ENCODE results near the gene H3-3A.
"Not testable (repeated sequence)": the region's sequence is repeated elsewhere in the genome, so short reads cannot be mapped to it uniquely, and the experiment has no call there.

H3-3A gene

GRCh38 chr1:226078374-226078773, 15.9 kb downstream of the H3-3A start:
- Mint-ChIP-seq H3K36me3 (ENCODE audit: insufficient read depth) (peaks cover 27% of the 10 kb centered on the region), H3K27me3 (no peaks in the 10 kb centered on the region), H3K4me3 (no peak overlapping the region), H3K4me1 (peaks cover 16% of the 10 kb centered on the region), H3K9me3 (no peaks in the 10 kb centered on the region), H3K27ac (ENCODE audit: low read depth) (no peak overlapping the region)
- ATAC-seq (replicated peaks; ENCODE audit: extremely low read depth, poor library complexity, severe bottlenecking) (no peak), DNase-seq (ENCODE audit: low spot score in 2 of 2) (no peak)

- Mint-ChIP-seq H3K4me1 (peaks cover 13% of the 10 kb centered on the region), H3K4me3 (peak overlapping the region; percentile 91), H3K36me3 (ENCODE audit: insufficient read depth) (peaks cover 7% of the 10 kb centered on the region), H3K27ac (ENCODE audit: low read depth) (no peak overlapping the region), H3K9me3 (no peaks in the 10 kb centered on the region), H3K27me3 (no peaks in the 10 kb centered on the region)
- DNase-seq (ENCODE audit: low spot score in 2 of 2) (no peak), ATAC-seq (replicated peaks; ENCODE audit: extremely low read depth, poor library complexity, severe bottlenecking) (no peak)
Observed at GRCh38 chr1:226082587-226082917, 20.0 kb downstream of the H3-3A start.

GRCh38 chr1:226082959-226083301, 20.4 kb downstream of the H3-3A start:
- peaks cover 7% of the 10 kb centered on the region for H3K36me3 Mint-ChIP-seq (ENCODE audit: insufficient read depth)

GRCh38 chr1:226083302-226084101, 21.0 kb downstream of the H3-3A start:
- peaks cover 7% of the 10 kb centered on the region for H3K36me3 Mint-ChIP-seq (ENCODE audit: insufficient read depth)
- ATAC-seq (replicated peaks; ENCODE audit: extremely low read depth, poor library complexity, severe bottlenecking) (peak; percentile 93), DNase-seq (ENCODE audit: low spot score in 2 of 2) (peak; percentile 82 to 94)
- H3K9me3 Mint-ChIP-seq: no peaks in the 10 kb centered on the region
- peak overlapping the region; percentile 91 for H3K4me3 Mint-ChIP-seq
- peaks cover 13% of the 10 kb centered on the region for H3K4me1 Mint-ChIP-seq
- H3K27me3 Mint-ChIP-seq: no peaks in the 10 kb centered on the region
- H3K27ac Mint-ChIP-seq (ENCODE audit: low read depth): peak overlapping the region; percentile 80

More at GRCh38 chr1:226082959-226083301, 20.4 kb downstream of the H3-3A start:
- Mint-ChIP-seq H3K4me3 (peak overlapping the region; percentile 91), H3K4me1 (peaks cover 13% of the 10 kb centered on the region), H3K9me3 (no peaks in the 10 kb centered on the region), H3K27me3 (no peaks in the 10 kb centered on the region), H3K27ac (ENCODE audit: low read depth) (peak overlapping the region; percentile 80)
- no peak for DNase-seq (ENCODE audit: low spot score in 2 of 2)
- peak; percentile 8 for ATAC-seq (replicated peaks; ENCODE audit: extremely low read depth, poor library complexity, severe bottlenecking)

GRCh38 chr1:226085675-226086285, 23.3 kb downstream of the H3-3A start:
- Mint-ChIP-seq H3K9me3 (no peaks in the 10 kb centered on the region), H3K36me3 (ENCODE audit: insufficient read depth) (peaks cover 7% of the 10 kb centered on the region), H3K4me3 (no peak overlapping the region), H3K27ac (ENCODE audit: low read depth) (no peak overlapping the region), H3K4me1 (peaks cover 13% of the 10 kb centered on the region), H3K27me3 (no peaks in the 10 kb centered on the region)
- ATAC-seq (replicated peaks; ENCODE audit: extremely low read depth, poor library complexity, severe bottlenecking) (no peak), DNase-seq (ENCODE audit: low spot score in 2 of 2) (no peak)

- Mint-ChIP-seq H3K27me3 (no peaks in the 10 kb centered on the region), H3K36me3 (ENCODE audit: insufficient read depth) (peaks cover 7% of the 10 kb centered on the region)
Observed at GRCh38 chr1:226086776-226087175, 24.3 kb downstream of the H3-3A start.

GRCh38 chr1:226091461-226091860, 28.9 kb downstream of the H3-3A start:
- ATAC-seq (replicated peaks; ENCODE audit: extremely low read depth, poor library complexity, severe bottlenecking) (no peak), DNase-seq (ENCODE audit: low spot score in 2 of 2) (no peak)
- no peak overlapping the region for H3K27ac Mint-ChIP-seq (ENCODE audit: low read depth)
- no peaks in the 10 kb centered on the region for H3K36me3 Mint-ChIP-seq (ENCODE audit: insufficient read depth)
- H3K9me3 Mint-ChIP-seq: no peaks in the 10 kb centered on the region
- H3K27me3 Mint-ChIP-seq: peaks cover 11% of the 10 kb centered on the region
- no peak overlapping the region for H3K4me3 Mint-ChIP-seq
- H3K4me1 Mint-ChIP-seq: no peaks in the 10 kb centered on the region

More at GRCh38 chr1:226086776-226087175, 24.3 kb downstream of the H3-3A start:
- Mint-ChIP-seq H3K27ac (ENCODE audit: low read depth) (no peak overlapping the region), H3K4me3 (no peak overlapping the region), H3K9me3 (no peaks in the 10 kb centered on the region), H3K4me1 (peaks cover 13% of the 10 kb centered on the region)
- no peak for DNase-seq (ENCODE audit: low spot score in 2 of 2)
- ATAC-seq (replicated peaks; ENCODE audit: extremely low read depth, poor library complexity, severe bottlenecking): no peak

GRCh38 chr1:226092048-226092820, 29.7 kb downstream of the H3-3A start:
- not testable (repeated sequence) for H3K4me1 Mint-ChIP-seq; DNase-seq (ENCODE audit: low spot score in 2 of 2); H3K4me3 Mint-ChIP-seq; H3K36me3 Mint-ChIP-seq (ENCODE audit: insufficient read depth); H3K27ac Mint-ChIP-seq (ENCODE audit: low read depth); H3K9me3 Mint-ChIP-seq; ATAC-seq (replicated peaks; ENCODE audit: extremely low read depth, poor library complexity, severe bottlenecking)
- peaks cover 16% of the 10 kb centered on the region for H3K27me3 Mint-ChIP-seq

GRCh38 chr1:226092965-226093364, 30.4 kb downstream of the H3-3A start:
- no peak for DNase-seq (ENCODE audit: low spot score in 2 of 2)
- Mint-ChIP-seq H3K4me3 (no peak overlapping the region), H3K4me1 (no peaks in the 10 kb centered on the region), H3K9me3 (no peaks in the 10 kb centered on the region), H3K27ac (ENCODE audit: low read depth) (no peak overlapping the region), H3K27me3 (peaks cover 20% of the 10 kb centered on the region), H3K36me3 (ENCODE audit: insufficient read depth) (peaks cover 2% of the 10 kb centered on the region)
- ATAC-seq (replicated peaks; ENCODE audit: extremely low read depth, poor library complexity, severe bottlenecking): no peak

GRCh38 chr1:226093621-226094020, 31.1 kb downstream of the H3-3A start:
- Mint-ChIP-seq H3K27ac (ENCODE audit: low read depth) (no peak overlapping the region), H3K9me3 (no peaks in the 10 kb centered on the region), H3K36me3 (ENCODE audit: insufficient read depth) (peaks cover 2% of the 10 kb centered on the region), H3K4me1 (no peaks in the 10 kb centered on the region), H3K4me3 (no peak overlapping the region), H3K27me3 (peaks cover 20% of the 10 kb centered on the region)
- ATAC-seq (replicated peaks; ENCODE audit: extremely low read depth, poor library complexity, severe bottlenecking) (no peak), DNase-seq (ENCODE audit: low spot score in 2 of 2) (no peak)

- ATAC-seq (replicated peaks; ENCODE audit: extremely low read depth, poor library complexity, severe bottlenecking) (no peak), DNase-seq (ENCODE audit: low spot score in 2 of 2) (no peak)
- Mint-ChIP-seq H3K9me3 (no peaks in the 10 kb centered on the region), H3K27ac (ENCODE audit: low read depth) (no peak overlapping the region), H3K27me3 (peaks cover 20% of the 10 kb centered on the region), H3K4me3 (no peak overlapping the region), H3K36me3 (ENCODE audit: insufficient read depth) (peaks cover 2% of the 10 kb centered on the region), H3K4me1 (no peaks in the 10 kb centered on the region)
Observed at GRCh38 chr1:226094451-226094850, 31.9 kb downstream of the H3-3A start.

GRCh38 chr1:226095286-226095685, 32.8 kb downstream of the H3-3A start:
- Mint-ChIP-seq H3K27me3 (peaks cover 20% of the 10 kb centered on the region), H3K4me3 (no peak overlapping the region), H3K36me3 (ENCODE audit: insufficient read depth) (peaks cover 2% of the 10 kb centered on the region), H3K27ac (ENCODE audit: low read depth) (no peak overlapping the region), H3K4me1 (peaks cover 5% of the 10 kb centered on the region), H3K9me3 (no peaks in the 10 kb centered on the region)
- ATAC-seq (replicated peaks; ENCODE audit: extremely low read depth, poor library complexity, severe bottlenecking): no peak
- DNase-seq (ENCODE audit: low spot score in 2 of 2): no peak

Data from central memory CD8-positive, alpha-beta T cell (primary cell).